OCI-LY1 (cell line): ENCODE results near the gene VRK1.

ENCODE experiments used
- H2AFZ ChIP-seq: fragments of 200-600 bp; sonication (generic), shearing (Covaris generic); 2 replicates; pipeline ENCODE4 v1.6.0; 2014; ENCODE audit warnings: antibody characterized with exemption, mild to moderate bottlenecking, low read length
- H3F3A ChIP-seq: fragments of 200-600 bp; sonication (generic), shearing (Covaris generic); 2 replicates; pipeline ENCODE4 v1.6.0; 2014; ENCODE audit warnings: mild to moderate bottlenecking, antibody characterized with exemption, low read length, moderate library complexity; ENCODE audit not compliant: insufficient read depth
- H3K27ac ChIP-seq: fragments of 200-600 bp; sonication (generic); 2 replicates; pipeline ENCODE4 v1.5.1; 2014; ENCODE audit warnings: low read length, mixed run types, mild to moderate bottlenecking, low read depth; ENCODE audit not compliant: poor library complexity, severe bottlenecking
- H3K27me3 ChIP-seq: fragments of 200-600 bp; sonication (generic); 2 replicates; pipeline ENCODE4 v1.6.0; 2014; ENCODE audit warnings: antibody characterized with exemption, mild to moderate bottlenecking, low read length, moderate library complexity; ENCODE audit not compliant: insufficient read depth
- H3K36me3 ChIP-seq: fragments of 200-600 bp; sonication (generic); 2 replicates; pipeline ENCODE4 v1.6.1; 2014; ENCODE audit warnings: mild to moderate bottlenecking, antibody characterized with exemption, low read length, moderate library complexity, mixed read lengths; ENCODE audit not compliant: insufficient read depth
- H3K4me1 ChIP-seq: fragments of 200-600 bp; sonication (generic); 2 replicates; pipeline ENCODE4 v1.5.1; 2014; ENCODE audit warnings: mild to moderate bottlenecking, low read length, moderate library complexity; ENCODE audit not compliant: insufficient read depth, severe bottlenecking
- H3K4me2 ChIP-seq: fragments of 200-600 bp; sonication (generic), shearing (Covaris generic); 2 replicates; pipeline ENCODE4 v1.6.1; 2014; ENCODE audit warnings: low read length
- H3K4me3 ChIP-seq: fragments of 200-600 bp; sonication (generic); 2 replicates; pipeline ENCODE4 v1.5.1; 2014; ENCODE audit warnings: low read length, low read depth, mild to moderate bottlenecking, mixed read lengths; ENCODE audit not compliant: poor library complexity, severe bottlenecking
- H3K79me2 ChIP-seq: fragments of 200-600 bp; shearing (Covaris generic); 2 replicates; pipeline ENCODE4 v1.6.1; 2016; ENCODE audit warnings: mixed run types, low read length, mixed read lengths; ENCODE audit not compliant: insufficient read depth
- H3K9ac ChIP-seq: fragments of 200-600 bp; sonication (generic), shearing (Covaris generic); 2 replicates; pipeline ENCODE4 v1.6.1; 2014; ENCODE audit warnings: mild to moderate bottlenecking, low read length, mixed read lengths
- H3K9me2 ChIP-seq: fragments of 200-600 bp; sonication (generic), shearing (Covaris generic); 2 replicates; pipeline ENCODE4 v1.6.1; 2014; ENCODE audit warnings: low read depth, mild to moderate bottlenecking, low read length, mixed read lengths
- H3K9me3 ChIP-seq: fragments of 200-600 bp; shearing (Covaris generic); 2 replicates; pipeline ENCODE4 v1.6.1; 2014; ENCODE audit warnings: low read length, mixed read lengths
- H4K20me1 ChIP-seq: fragments of 200-600 bp; sonication (generic), shearing (Covaris generic); 2 replicates; pipeline ENCODE4 v1.6.0; 2016; ENCODE audit warnings: mild to moderate bottlenecking, low read length; ENCODE audit not compliant: insufficient read depth
- CTCF ChIP-seq: fragments of 200-600 bp; sonication (generic), shearing (Covaris generic); IDR thresholded peaks from 2 replicates; pipeline ENCODE4 v1.5.1; 2017; ENCODE audit warnings: mild to moderate bottlenecking, antibody characterized with exemption, low read length, moderate library complexity, mixed read lengths
- EZH2 ChIP-seq: fragments of 200-600 bp; sonication (generic), shearing (Covaris generic); IDR thresholded peaks from 2 replicates; pipeline ENCODE4 v1.8.0; 2017; ENCODE audit warnings: borderline replicate concordance, mixed run types, mild to moderate bottlenecking, antibody characterized with exemption, low read length, moderate library complexity, mixed read lengths

The VRK1 gene

DNA sequence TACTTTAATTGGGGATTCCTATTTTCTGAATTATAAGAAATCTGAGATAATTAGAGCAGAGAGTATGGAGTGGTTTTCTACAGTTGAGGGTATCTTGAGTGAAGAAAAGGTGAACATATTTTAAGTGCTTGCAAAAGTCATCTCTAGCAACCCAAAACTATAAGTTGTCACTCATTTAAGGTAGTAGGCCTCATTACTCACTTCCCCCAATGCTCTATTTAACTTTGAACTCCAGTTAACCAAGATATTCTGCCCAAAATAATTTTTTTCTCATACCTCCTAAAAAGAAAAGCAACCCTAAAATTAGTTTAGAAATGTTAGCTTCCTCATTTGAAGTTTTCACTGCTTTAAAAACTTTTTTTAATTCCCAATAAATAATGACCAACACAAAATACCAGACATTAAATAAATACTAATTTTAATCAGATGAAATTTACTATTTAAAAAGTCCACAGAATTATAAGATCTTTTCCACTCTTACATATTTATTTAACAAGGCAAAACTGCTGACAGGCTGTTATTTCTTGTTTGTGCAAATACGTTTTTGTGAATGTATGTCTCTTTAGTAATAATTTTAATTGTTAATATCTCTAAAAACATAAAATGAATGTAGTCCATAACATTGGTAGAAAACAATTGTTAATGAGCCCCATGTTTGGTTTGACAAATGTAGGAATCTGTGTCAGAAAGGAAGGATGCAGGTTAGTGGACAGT is 47.8 kb downstream of the VRK1 start:
- Histone ChIP-seq H3K9me3 (no peaks in the 10 kb centered on the region), H3F3A (no peaks in the 10 kb centered on the region), H4K20me1 (no peaks in the 10 kb centered on the region), H3K79me2 (no peaks in the 10 kb centered on the region), H3K9ac (no peak overlapping the region), H3K4me2 (no peak overlapping the region), H3K4me1 (no peaks in the 10 kb centered on the region), H2AFZ (no peak overlapping the region), H3K4me3 (no peak overlapping the region), H3K9me2 (no peaks in the 10 kb centered on the region), H3K27ac (no peak overlapping the region), H3K36me3 (peaks cover 73% of the 10 kb centered on the region), H3K27me3 (no peaks in the 10 kb centered on the region)
- TF ChIP-seq EZH2 (no peak), CTCF (no peak)

- no peak overlapping the region for H3K9ac ChIP-seq
- no peaks in the 10 kb centered on the region for H3K27me3 ChIP-seq
- no peaks in the 10 kb centered on the region for H3K9me3 ChIP-seq
- no peak overlapping the region for H3K4me3 ChIP-seq
- H3K4me1 ChIP-seq, result no peaks in the 10 kb centered on the region
- no peak overlapping the region for H3K27ac ChIP-seq
- TF ChIP-seq EZH2 (no peak), CTCF (no peak)
- no peaks in the 10 kb centered on the region for H4K20me1 ChIP-seq
- H3K9me2 ChIP-seq, result no peaks in the 10 kb centered on the region
- H2AFZ ChIP-seq, result no peak overlapping the region
- no peaks in the 10 kb centered on the region for H3F3A ChIP-seq
- no peaks in the 10 kb centered on the region for H3K79me2 ChIP-seq
- peaks cover 64% of the 10 kb centered on the region for H3K36me3 ChIP-seq
- H3K4me2 ChIP-seq, result no peak overlapping the region
Observed at GRCh38 chr14:96847451-96847850, 50.3 kb downstream of the VRK1 start.

DNA sequence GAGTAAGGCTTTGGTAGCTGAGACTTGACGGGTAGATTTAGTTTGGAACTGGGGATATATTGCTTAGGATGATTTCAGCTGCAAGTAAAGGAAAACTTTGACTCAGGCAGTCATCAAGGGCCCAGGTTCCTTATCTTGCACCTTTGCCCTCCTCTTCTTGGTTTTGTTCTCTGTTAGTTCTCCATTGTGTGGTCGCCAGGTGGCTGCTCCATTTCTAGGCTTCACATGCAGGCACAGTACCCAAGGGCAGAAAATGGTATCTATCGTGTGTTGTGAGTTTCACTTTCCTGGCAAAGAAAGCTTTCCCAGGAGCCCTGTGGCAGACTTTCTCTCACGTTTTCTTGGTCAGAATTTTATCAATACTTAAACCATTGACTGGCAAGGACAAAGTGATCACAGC is 50.8 kb downstream of the VRK1 start:
- Histone ChIP-seq H3K36me3 (peaks cover 64% of the 10 kb centered on the region), H3K9ac (no peak overlapping the region), H3K4me2 (no peak overlapping the region), H3K9me3 (no peaks in the 10 kb centered on the region), H2AFZ (no peak overlapping the region), H3F3A (no peaks in the 10 kb centered on the region), H3K27ac (no peak overlapping the region), H3K4me1 (no peaks in the 10 kb centered on the region), H3K79me2 (no peaks in the 10 kb centered on the region), H3K27me3 (no peaks in the 10 kb centered on the region), H3K9me2 (no peaks in the 10 kb centered on the region), H4K20me1 (no peaks in the 10 kb centered on the region), H3K4me3 (no peak overlapping the region)
- TF ChIP-seq CTCF (no peak), EZH2 (no peak)
